Liver (tissue), 9 donors: ENCODE results near the gene EEF1G. TPM values are rescaled to one million over a fixed set of nuclear protein-coding genes. Genes with fewer than 3 reads are reported as not detected.
A peak's percentile ranks its signal among the peaks of the same experiment; 100 is the strongest.

Source experiments
- DNase-seq: peaks from one replicate; pipeline ENCODE4 v3.0.0-alpha.2; 2017; ENCODE audit warnings: low spot score
- H3K27ac ChIP-seq, 2 donors: one replicate each; pipeline ENCODE4 v1.7.0; 2013; ENCODE audit warnings: inconsistent platforms in 2 of 2, low read length in 2 of 2, control low read depth in 1 of 2, low read depth in 1 of 2, mild to moderate bottlenecking in 1 of 2
- H3K27me3 ChIP-seq, 4 donors: one replicate each; pipeline versions ENCODE4 v1.6.1 to v1.7.0; 2013; ENCODE audit warnings: low read length in 3 of 4, inconsistent platforms in 1 of 4, mild to moderate bottlenecking in 1 of 4, moderate library complexity in 1 of 4; ENCODE audit not compliant: control insufficient read depth in 4 of 4, insufficient read depth in 4 of 4
- H3K36me3 ChIP-seq, 4 donors: one replicate each; pipeline versions ENCODE4 v1.6.1 to v1.7.0; 2013; ENCODE audit warnings: low read length in 3 of 4, mild to moderate bottlenecking in 3 of 4, low read depth in 1 of 4, moderate library complexity in 1 of 4; ENCODE audit not compliant: control insufficient read depth in 4 of 4, insufficient read depth in 3 of 4
- H3K4me1 ChIP-seq, 4 donors: one replicate each; pipeline versions ENCODE4 v1.6.1 to v1.7.0; 2013; ENCODE audit warnings: low read length in 3 of 4, mild to moderate bottlenecking in 3 of 4, moderate library complexity in 1 of 4; ENCODE audit not compliant: control insufficient read depth in 4 of 4, insufficient read depth in 4 of 4
- H3K4me3 ChIP-seq, 3 donors: one replicate each; pipeline versions ENCODE4 v1.6.1 to v1.7.0; 2013; ENCODE audit warnings: low read length in 3 of 3, control low read depth in 1 of 3, low read depth in 1 of 3, mild to moderate bottlenecking in 1 of 3
- H3K9ac ChIP-seq, 2 donors: one replicate each; pipeline ENCODE4 v1.7.0; 2013; ENCODE audit warnings: low read length in 2 of 2, mild to moderate bottlenecking in 2 of 2, moderate library complexity in 2 of 2, control low read depth in 1 of 2, low read depth in 1 of 2
- H3K9me3 ChIP-seq, 4 donors: one replicate each; pipeline versions ENCODE4 v1.6.1 to v1.7.0; 2013; ENCODE audit warnings: low read length in 3 of 4; ENCODE audit not compliant: control insufficient read depth in 4 of 4
- FOXA2 ChIP-seq: IDR thresholded peaks from 2 replicates; pipeline ENCODE4 v1.6.1; 2016; ENCODE audit warnings: antibody characterized with exemption
- GABPA ChIP-seq, 2 donors: IDR thresholded peaks in 1 of 2; conservative IDR thresholded peaks in 1 of 2; 2 replicates each; pipeline ENCODE4 v1.6.1; 2016; ENCODE audit warnings: antibody characterized with exemption in 2 of 2, mild to moderate bottlenecking in 1 of 2, moderate library complexity in 1 of 2
- JUND ChIP-seq, 2 donors: IDR thresholded peaks; 2 replicates each; pipeline ENCODE4 v1.6.1; 2016; ENCODE audit warnings: antibody characterized with exemption in 2 of 2
- NR2F2 ChIP-seq: IDR thresholded peaks from 2 replicates; pipeline ENCODE4 v1.6.1; 2016; ENCODE audit warnings: antibody characterized with exemption
- RAD21 ChIP-seq, 2 donors: IDR thresholded peaks; 2 replicates each; pipeline ENCODE4 v1.6.1; 2016; ENCODE audit warnings: antibody characterized with exemption in 2 of 2, mild to moderate bottlenecking in 2 of 2
- RXRA ChIP-seq, 2 donors: IDR thresholded peaks; 2 replicates each; pipeline ENCODE4 v1.6.1; 2017 to 2018; ENCODE audit warnings: antibody characterized with exemption in 2 of 2, mild to moderate bottlenecking in 1 of 2
- SP1 ChIP-seq: IDR thresholded peaks from 2 replicates; pipeline ENCODE4 v1.6.1; 2018; ENCODE audit warnings: antibody characterized with exemption, mild to moderate bottlenecking
- TAF1 ChIP-seq: conservative IDR thresholded peaks from 2 replicates; pipeline ENCODE4 v1.6.1; 2016; ENCODE audit warnings: antibody characterized with exemption, mild to moderate bottlenecking
- YY1 ChIP-seq: IDR thresholded peaks from 2 replicates; pipeline ENCODE4 v1.6.1; 2016; ENCODE audit warnings: antibody characterized with exemption, mild to moderate bottlenecking
- WGBS: extraction: QIAGEN DNeasy Blood & Tissue Kit; methylation state at CpG from one replicate; pipeline ENCODE4 v1.1.7; 2013; 5-methylcytosine and 5-hydroxymethylcytosine counted together
- polyA plus RNA-seq, 2 donors: library from polyadenylated mRNA; stranded (reverse) in 1 of 2; unstranded in 1 of 2; fragments of 200-250 nt in 1 of 2; fragments of >200 nt in 1 of 2; fragmentation: Nextera tagmentation in 1 of 2; extraction: Ambion mirVana in 1 of 2; gene quantifications; one replicate each; pipeline versions ENCODE4 v1.2.1 to v1.2.3, GENCODE V29; 2013 to 2015
- total RNA-seq, 2 donors: library from RNA; depleted of rRNA; stranded (reverse); fragments of >200 nt; gene quantifications; one replicate each; pipeline ENCODE4 v1.2.3, GENCODE V29; 2014
- TF ChIP-seq, protein P1 (sequence below): fragments of 150-350 bp; IDR thresholded peaks from 2 replicates; pipeline ENCODE4 v1.5.1; 2017; ENCODE audit warnings: improper control_type of control experiment, low read depth, low read length; ENCODE audit not compliant: missing input control
- TF ChIP-seq, protein P2 (sequence below): IDR thresholded peaks from 2 replicates; pipeline ENCODE4 v1.6.1; 2016; ENCODE audit warnings: antibody characterized with exemption, mild to moderate bottlenecking
- donor health status: healthy.
- donor health status: healthy.
- donor health status: healthy.
- donor health status: healthy.
- donor health status: healthy.

EEF1G gene
- total and polyA plus RNA-seq, 4 donors: 251 to 640 (median 469) TPM

DNA sequence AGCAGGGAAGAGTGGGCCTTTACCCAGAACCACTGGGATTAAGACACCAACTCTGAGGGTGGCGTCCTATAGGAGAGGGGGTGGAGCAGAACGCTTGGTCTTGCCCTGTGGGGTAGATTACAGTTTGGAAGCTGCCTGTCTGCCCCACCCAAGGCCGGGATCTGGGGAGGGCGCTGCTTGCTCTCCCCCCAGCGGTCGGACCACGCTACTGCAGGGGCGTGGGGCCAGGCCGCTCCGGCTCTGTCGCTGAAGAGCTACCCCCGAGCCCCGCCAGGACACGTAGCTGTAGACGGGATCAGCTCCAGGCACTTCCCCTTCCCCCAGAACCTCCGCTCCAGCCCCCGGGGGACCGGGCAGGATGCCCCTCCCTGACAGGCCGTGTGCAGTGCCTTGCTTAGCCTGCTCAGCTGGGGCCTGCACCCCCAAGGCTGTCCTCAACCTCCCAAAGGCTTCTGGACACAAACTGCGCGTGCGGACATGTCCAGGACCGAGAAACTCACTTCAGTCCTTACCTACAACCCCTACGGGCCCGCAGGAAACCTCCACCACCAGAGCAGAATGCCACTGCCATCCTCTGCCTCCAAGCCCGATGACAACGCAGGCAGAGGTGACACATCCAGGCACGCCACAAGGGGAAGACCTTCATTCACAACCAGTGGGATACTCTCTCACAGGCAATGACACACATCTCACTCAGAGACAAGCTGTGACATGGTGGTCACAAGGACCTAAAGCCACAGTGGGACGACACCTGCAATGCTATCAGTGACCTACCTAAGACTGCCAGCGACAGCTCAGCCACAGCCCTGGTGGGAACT, 30.7 kb downstream of the EEF1G start:
- DNase-seq: peak; percentile 87
- TF ChIP-seq JUND (IDR thresholded peaks at IDR 0.05): no peak
- no peak for TF ChIP-seq TAF1
- peak; percentile 87 to 92 for TF ChIP-seq RAD21 (IDR thresholded peaks at IDR 0.05)
- TF ChIP-seq, protein P1, sequence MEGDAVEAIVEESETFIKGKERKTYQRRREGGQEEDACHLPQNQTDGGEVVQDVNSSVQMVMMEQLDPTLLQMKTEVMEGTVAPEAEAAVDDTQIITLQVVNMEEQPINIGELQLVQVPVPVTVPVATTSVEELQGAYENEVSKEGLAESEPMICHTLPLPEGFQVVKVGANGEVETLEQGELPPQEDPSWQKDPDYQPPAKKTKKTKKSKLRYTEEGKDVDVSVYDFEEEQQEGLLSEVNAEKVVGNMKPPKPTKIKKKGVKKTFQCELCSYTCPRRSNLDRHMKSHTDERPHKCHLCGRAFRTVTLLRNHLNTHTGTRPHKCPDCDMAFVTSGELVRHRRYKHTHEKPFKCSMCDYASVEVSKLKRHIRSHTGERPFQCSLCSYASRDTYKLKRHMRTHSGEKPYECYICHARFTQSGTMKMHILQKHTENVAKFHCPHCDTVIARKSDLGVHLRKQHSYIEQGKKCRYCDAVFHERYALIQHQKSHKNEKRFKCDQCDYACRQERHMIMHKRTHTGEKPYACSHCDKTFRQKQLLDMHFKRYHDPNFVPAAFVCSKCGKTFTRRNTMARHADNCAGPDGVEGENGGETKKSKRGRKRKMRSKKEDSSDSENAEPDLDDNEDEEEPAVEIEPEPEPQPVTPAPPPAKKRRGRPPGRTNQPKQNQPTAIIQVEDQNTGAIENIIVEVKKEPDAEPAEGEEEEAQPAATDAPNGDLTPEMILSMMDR: peak; percentile 97
- 9% methylated on average over 30 of the region's 30 CpGs for WGBS
- H3K9ac ChIP-seq: peak overlapping the region in 1 of 2 donors; percentile 12
- H3K4me3 ChIP-seq: peak overlapping the region in 2 of 3 donors; percentile 34 to 91
- H3K36me3 ChIP-seq: no peaks in the 10 kb centered on the region
- H3K27ac ChIP-seq: peak overlapping the region; percentile 72 to 94
- no peaks in the 10 kb centered on the region for H3K9me3 ChIP-seq
- peaks cover 20 to 86% (median 68%) of the 10 kb centered on the region in 4 donors for H3K4me1 ChIP-seq
- no peaks in the 10 kb centered on the region for H3K27me3 ChIP-seq

DNA sequence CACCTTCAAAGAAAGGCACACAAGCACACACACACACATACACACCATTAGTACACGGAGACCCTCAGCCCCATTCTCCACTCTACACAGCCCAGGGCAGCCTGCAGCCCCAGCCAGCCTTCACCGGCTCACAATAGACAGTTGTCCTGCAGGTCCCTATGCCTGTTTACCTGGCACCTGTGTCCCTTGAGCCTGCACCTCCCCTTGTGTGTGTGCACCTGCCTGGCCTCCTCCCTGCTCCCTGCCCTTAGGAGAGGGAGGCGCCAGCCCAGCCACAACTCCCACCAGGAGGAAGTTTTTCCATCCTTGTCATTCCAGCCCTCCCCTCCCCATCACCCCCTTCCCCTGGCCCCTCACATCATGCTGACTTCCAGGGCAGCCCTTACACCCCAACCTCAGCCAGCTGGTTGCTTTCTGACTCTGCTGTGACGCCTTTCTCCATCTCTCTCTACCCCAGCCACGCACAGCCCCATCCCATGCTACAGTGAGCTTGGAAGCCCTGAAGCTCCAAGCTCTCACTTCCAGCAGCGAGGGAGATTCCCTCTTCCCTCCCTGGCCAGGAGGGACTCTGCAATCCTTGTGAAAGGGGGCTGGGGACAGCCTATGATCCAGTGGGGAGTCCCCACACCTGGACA, 31.5 kb downstream of the EEF1G start:
- TF ChIP-seq, protein P2, sequence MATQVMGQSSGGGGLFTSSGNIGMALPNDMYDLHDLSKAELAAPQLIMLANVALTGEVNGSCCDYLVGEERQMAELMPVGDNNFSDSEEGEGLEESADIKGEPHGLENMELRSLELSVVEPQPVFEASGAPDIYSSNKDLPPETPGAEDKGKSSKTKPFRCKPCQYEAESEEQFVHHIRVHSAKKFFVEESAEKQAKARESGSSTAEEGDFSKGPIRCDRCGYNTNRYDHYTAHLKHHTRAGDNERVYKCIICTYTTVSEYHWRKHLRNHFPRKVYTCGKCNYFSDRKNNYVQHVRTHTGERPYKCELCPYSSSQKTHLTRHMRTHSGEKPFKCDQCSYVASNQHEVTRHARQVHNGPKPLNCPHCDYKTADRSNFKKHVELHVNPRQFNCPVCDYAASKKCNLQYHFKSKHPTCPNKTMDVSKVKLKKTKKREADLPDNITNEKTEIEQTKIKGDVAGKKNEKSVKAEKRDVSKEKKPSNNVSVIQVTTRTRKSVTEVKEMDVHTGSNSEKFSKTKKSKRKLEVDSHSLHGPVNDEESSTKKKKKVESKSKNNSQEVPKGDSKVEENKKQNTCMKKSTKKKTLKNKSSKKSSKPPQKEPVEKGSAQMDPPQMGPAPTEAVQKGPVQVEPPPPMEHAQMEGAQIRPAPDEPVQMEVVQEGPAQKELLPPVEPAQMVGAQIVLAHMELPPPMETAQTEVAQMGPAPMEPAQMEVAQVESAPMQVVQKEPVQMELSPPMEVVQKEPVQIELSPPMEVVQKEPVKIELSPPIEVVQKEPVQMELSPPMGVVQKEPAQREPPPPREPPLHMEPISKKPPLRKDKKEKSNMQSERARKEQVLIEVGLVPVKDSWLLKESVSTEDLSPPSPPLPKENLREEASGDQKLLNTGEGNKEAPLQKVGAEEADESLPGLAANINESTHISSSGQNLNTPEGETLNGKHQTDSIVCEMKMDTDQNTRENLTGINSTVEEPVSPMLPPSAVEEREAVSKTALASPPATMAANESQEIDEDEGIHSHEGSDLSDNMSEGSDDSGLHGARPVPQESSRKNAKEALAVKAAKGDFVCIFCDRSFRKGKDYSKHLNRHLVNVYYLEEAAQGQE: no peak
- TF ChIP-seq SP1: no peak
- Histone ChIP-seq H3K4me3 (peak overlapping the region in 1 of 3 donors; percentile 91), H3K9ac (no peak overlapping the region), H3K27ac (peak overlapping the region; percentile 72 to 94), H3K36me3 (no peaks in the 10 kb centered on the region), H3K27me3 (no peaks in the 10 kb centered on the region), H3K4me1 (peaks cover 18 to 78% (median 63%) of the 10 kb centered on the region in 4 donors), H3K9me3 (no peaks in the 10 kb centered on the region)
- DNase-seq: no peak
- WGBS: 53% methylated on average over 6 of the region's 6 CpGs

GRCh38 chr11:62540804-62541701, 32.6 kb downstream of the EEF1G start:
- H3K9me3 ChIP-seq: no peaks in the 10 kb centered on the region
- 53% methylated on average over 16 of the region's 16 CpGs for WGBS
- peaks cover 0 to 4% (median 1%) of the 10 kb centered on the region in 4 donors for H3K36me3 ChIP-seq
- H3K4me1 ChIP-seq: peaks cover 16 to 74% (median 62%) of the 10 kb centered on the region in 4 donors
- H3K27me3 ChIP-seq: no peaks in the 10 kb centered on the region
- no peak overlapping the region for H3K4me3 ChIP-seq
- peak overlapping the region; percentile 22 to 25 for H3K27ac ChIP-seq
- no peak overlapping the region for H3K9ac ChIP-seq
- no peak for DNase-seq
- no peak for TF ChIP-seq TAF1
- no peak for TF ChIP-seq FOXA2
- TF ChIP-seq RXRA (IDR thresholded peaks at IDR 0.05): no peak
- TF ChIP-seq NR2F2: peak; percentile 90
- TF ChIP-seq RAD21 (IDR thresholded peaks at IDR 0.05): peak in 1 of 2 donors; percentile 12
- TF ChIP-seq, protein P1: no peak
- TF ChIP-seq JUND (IDR thresholded peaks at IDR 0.05): no peak
- TF ChIP-seq GABPA (IDR thresholded peaks at IDR 0.05 in 1 of 2, conservative IDR thresholded peaks at IDR 0.05 in 1 of 2): no peak
- TF ChIP-seq YY1: no peak
